LNCaP clone FGC (cell line): ENCODE data around the gene IGFL1.
"Not testable (repeated sequence)": the region's sequence is repeated elsewhere in the genome, so short reads cannot be mapped to it uniquely, and the experiment has no call there.

Source experiments
- DNase-seq: peaks from one replicate; pipeline ENCODE4 v3.0.0-alpha.2; 2011; ENCODE audit warnings: low read depth
- H3K4me3 ChIP-seq: 2 replicates; pipeline ENCODE4 v1.5.1; 2011; ENCODE audit warnings: mild to moderate bottlenecking, low read depth, low read length, control low read depth
- TF ChIP-seq, protein P1 (sequence below): IDR thresholded peaks from 2 replicates; pipeline ENCODE4 v1.5.1; 2012; ENCODE audit warnings: mild to moderate bottlenecking; ENCODE audit not compliant: control insufficient read depth, insufficient read depth; ENCODE audit errors: extremely low read depth

IGFL1 gene

DNA sequence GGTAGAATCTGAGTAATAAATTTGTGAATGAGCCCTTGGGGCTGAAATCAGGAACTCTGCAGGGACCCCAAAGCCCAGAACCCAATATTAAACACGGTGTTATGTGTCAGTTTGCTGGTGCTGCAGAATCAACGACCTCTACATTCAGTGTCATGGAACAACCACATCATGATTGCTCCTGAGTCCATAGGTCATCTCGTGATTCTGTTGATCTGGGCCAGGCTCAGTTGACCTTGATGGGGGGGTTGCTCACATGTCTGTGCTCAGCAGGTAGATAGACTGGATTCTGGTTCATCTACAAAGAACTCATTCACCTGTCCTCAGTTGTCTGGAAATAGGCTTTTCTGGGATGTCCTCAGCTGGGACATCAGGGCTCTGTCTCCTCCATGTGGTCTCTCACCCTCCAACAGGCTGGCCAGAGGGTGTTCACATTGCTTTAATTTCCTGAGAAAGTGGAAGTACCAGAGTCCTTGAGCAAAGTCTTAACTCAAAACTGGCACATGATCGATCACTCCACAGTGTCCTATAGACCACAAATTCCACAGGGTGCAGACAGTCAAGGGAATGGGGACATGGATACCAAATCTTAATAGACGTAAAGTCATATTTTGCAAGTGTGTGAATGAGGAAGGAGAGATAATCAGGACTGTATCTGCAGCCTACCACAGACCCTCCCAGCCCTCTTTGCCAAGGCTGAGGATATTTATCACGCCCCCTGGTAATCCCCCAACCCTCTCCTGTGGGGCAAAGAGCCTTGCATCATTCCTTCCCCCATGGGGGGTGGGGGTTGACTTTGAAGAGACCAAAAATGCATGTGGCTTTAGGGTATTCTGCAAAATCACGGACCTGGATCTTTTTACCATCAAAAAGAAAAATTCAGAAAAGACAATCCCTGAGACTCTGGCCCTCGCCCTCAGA is 39.3 kb upstream of the IGFL1 start:
- H3K4me3 ChIP-seq = no peak overlapping the region
- TF ChIP-seq, protein P1, sequence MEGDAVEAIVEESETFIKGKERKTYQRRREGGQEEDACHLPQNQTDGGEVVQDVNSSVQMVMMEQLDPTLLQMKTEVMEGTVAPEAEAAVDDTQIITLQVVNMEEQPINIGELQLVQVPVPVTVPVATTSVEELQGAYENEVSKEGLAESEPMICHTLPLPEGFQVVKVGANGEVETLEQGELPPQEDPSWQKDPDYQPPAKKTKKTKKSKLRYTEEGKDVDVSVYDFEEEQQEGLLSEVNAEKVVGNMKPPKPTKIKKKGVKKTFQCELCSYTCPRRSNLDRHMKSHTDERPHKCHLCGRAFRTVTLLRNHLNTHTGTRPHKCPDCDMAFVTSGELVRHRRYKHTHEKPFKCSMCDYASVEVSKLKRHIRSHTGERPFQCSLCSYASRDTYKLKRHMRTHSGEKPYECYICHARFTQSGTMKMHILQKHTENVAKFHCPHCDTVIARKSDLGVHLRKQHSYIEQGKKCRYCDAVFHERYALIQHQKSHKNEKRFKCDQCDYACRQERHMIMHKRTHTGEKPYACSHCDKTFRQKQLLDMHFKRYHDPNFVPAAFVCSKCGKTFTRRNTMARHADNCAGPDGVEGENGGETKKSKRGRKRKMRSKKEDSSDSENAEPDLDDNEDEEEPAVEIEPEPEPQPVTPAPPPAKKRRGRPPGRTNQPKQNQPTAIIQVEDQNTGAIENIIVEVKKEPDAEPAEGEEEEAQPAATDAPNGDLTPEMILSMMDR = no peak
- no peak for DNase-seq

DNA sequence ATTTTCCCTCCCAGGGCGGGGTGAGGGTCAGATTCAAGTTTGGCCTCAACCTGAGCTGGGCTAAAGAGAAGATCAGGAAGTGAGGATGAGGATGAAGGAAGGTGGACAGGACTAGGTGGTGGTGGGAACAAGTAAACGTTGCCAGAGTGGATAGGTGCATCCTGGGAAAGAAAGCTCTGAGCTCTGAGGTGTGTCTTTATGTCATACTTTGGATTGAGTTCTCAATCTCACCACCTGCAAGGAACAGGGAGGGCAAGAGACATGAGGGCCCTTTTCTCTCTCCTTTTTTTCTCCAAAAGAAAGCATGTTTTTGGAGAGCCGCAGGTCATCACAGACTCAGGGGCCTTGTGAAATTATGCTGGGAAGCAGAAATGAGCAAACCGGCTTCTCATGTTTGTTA is 38.2 kb upstream of the IGFL1 start:
- TF ChIP-seq, protein P1 = no peak
- H3K4me3 ChIP-seq = no peak overlapping the region
- DNase-seq = no peak

DNA sequence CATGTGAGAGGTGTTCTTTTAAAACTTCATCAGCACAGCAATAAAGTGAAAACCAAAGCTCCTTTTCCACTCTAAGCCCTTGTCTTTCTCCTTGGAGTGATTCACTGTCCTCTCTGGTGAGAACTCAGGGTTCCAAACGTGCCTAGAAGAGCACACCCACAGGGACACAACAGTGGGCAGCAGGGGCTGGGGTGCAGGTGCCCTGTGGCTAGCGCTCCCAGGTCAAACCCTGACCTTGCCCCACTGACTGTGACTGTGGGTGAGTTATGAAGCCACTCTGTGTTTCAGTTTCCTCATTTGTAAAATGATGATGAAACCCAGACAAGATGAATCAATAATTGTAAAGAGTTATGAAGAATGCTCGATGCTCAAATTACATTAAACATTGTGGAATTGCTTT is 37.6 kb upstream of the IGFL1 start:
- DNase-seq = no peak
- TF ChIP-seq, protein P1 = no peak
- no peak overlapping the region for H3K4me3 ChIP-seq

DNA sequence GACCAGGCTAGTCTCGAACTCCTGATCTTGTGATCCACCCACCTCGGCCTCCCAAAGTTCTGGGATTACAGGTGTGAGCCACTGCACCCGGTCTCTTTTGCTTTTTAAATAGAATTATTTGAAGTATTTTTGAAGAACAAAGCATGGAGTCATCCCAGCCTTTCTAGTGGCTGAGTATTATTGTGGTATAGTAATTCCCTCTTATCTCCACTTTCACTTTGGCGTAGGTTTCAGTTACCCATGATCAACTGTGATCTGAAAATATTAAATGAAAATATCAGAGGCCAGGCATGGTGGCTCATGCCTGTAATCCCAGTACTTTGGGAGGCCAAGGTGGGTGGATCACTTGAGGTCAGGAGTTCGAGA is 36.9 kb upstream of the IGFL1 start:
- DNase-seq, H3K4me3 ChIP-seq: not testable (repeated sequence)

DNA sequence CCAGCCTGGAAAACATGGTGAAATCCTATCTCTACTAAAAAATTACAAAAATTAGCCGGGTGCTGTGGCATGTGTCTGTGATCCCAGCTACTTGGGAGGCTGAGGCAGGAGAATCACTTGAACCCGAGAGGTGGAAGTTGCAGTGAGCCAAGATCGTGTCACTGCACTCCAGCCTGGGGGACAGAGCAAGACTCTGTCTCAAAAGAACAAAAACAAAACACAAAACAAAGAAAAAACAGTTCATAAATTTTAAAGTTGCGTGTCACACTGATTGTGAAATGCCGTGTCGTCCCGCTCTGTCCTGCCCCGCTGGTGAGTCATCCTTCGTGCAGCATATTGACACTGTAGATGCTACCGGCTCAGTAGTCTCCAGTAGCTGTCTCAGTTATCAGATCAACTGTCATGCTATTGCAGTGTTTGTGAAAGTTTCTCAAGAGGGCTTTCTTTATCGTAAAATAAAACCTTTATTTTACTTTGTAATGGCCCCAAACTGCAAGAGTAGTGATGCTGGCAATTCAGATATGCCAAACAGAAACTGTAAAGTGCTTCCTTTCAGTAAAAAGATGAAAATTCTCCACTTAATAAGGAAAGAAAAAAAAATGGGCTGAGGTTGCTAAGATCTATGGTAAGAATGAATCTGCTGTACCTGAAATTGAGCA is 36.4 kb upstream of the IGFL1 start:
- no peak overlapping the region for H3K4me3 ChIP-seq
- TF ChIP-seq, protein P1 = no peak
- no peak for DNase-seq

DNA sequence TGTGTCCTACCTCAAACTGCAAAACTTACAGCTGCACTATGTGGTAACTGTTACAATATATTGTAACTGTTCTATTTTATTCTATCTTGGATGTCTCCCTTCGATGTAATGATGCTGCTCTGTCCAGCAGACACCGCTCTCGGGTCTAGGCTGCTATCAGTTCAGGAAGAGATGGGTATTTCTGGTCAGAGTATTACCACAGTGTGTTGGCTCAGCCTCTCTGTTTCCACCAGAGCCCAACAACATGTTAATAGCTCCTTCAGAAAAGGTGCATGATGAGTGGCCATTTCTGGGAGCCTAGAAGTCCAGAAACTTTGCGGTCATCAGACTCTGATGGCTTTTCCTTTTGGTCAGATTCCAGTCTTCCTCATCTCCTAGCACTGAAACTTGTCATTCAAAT is 35.9 kb upstream of the IGFL1 start:
- no peak overlapping the region for H3K4me3 ChIP-seq
- DNase-seq = no peak
- TF ChIP-seq, protein P1 = no peak

DNA sequence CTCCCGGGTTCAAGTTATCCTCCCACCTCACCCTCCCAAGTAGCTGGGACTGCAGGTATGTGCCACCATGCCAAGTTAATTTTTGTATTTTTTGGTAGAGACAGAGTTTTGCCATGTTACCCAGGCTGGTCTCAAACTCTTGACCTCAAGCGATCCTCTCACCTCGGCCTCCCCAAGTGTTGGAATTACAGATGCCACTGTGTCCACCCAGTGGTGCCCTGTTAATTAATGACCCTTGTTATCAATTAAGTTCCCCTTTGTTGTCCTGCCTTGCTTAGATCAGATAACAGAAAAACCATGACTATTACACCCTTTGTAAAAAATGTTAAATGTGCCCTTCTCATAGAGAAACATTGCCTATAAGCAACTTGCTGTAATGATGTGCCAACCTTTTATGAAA is 34.4 kb upstream of the IGFL1 start:
- no peak for DNase-seq
- H3K4me3 ChIP-seq = no peak overlapping the region
- TF ChIP-seq, protein P1 = no peak

DNA sequence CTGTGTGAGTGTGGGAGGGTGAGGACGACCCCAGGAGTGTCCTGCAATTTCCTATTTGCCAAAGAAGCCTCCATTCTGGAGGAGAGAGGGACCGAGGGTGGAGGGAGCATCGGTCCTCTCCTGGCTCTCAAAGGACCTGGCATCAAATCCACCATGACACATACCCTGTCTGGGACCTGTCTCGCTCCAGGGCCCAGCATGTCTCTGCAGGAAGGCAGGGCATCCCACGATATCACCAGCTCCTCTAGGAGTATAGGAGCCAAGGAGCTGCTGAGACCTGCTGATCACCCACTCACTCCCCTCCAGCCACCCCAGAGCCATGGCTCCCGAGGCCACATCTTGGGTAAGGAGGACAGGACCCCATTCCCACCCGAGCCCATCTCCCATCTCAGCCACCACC is 33.6 kb upstream of the IGFL1 start:
- DNase-seq, H3K4me3 ChIP-seq: not testable (repeated sequence)
